Stimulated activated CD8-positive, alpha-beta memory T cell treated with anti-CD3 and anti-CD28 coated beads, Interleukin-2, amount 100 ng/mL, for 1 hour (primary cell): ENCODE data around the gene CCDC178.
"Not testable (repeated sequence)": the region's sequence is repeated elsewhere in the genome, so short reads cannot be mapped to it uniquely, and the experiment has no call there.

ENCODE experiments used
- DNase-seq, 2 donors: peaks; one replicate each; pipeline ENCODE4 v3.0.0-alpha.2; 2020; ENCODE audit warnings: low read depth in 2 of 2

The CCDC178 gene

GRCh38 chr18:33210575-33211189, 229.8 kb downstream of the CCDC178 start:
- no peak for DNase-seq

- no peak for DNase-seq
Observed at GRCh38 chr18:33205777-33206176, 234.7 kb downstream of the CCDC178 start.

- no peak for DNase-seq
Observed at GRCh38 chr18:33201509-33201926, 239.0 kb downstream of the CCDC178 start.

GRCh38 chr18:33195795-33196194, 244.7 kb downstream of the CCDC178 start:
- DNase-seq: no peak

GRCh38 chr18:33194793-33195192, 245.7 kb downstream of the CCDC178 start:
- DNase-seq: no peak

GRCh38 chr18:33184958-33185357, 255.6 kb downstream of the CCDC178 start:
- no peak for DNase-seq

- DNase-seq: no peak
Observed at GRCh38 chr18:33184175-33184574, 256.3 kb downstream of the CCDC178 start.

GRCh38 chr18:33183136-33183535, 257.4 kb downstream of the CCDC178 start:
- DNase-seq: no peak

GRCh38 chr18:33181016-33181415, 259.5 kb downstream of the CCDC178 start:
- DNase-seq: no peak

GRCh38 chr18:33169218-33169617, 271.3 kb downstream of the CCDC178 start:
- no peak for DNase-seq

GRCh38 chr18:33164121-33164520, 276.4 kb downstream of the CCDC178 start:
- DNase-seq: not testable (repeated sequence)

- no peak for DNase-seq
Observed at GRCh38 chr18:33161131-33161530, 279.4 kb downstream of the CCDC178 start.

GRCh38 chr18:33159151-33159550, 281.4 kb downstream of the CCDC178 start:
- DNase-seq: no peak

- no peak for DNase-seq
Observed at GRCh38 chr18:33157893-33158292, 282.6 kb downstream of the CCDC178 start.

- no peak for DNase-seq
Observed at GRCh38 chr18:33156906-33157470, 283.5 kb downstream of the CCDC178 start.

- no peak for DNase-seq
Observed at GRCh38 chr18:33154049-33154448, 286.5 kb downstream of the CCDC178 start.

GRCh38 chr18:33152376-33152775, 288.1 kb downstream of the CCDC178 start:
- no peak for DNase-seq

GRCh38 chr18:33147811-33148210, 292.7 kb downstream of the CCDC178 start:
- DNase-seq: not testable (repeated sequence)

- no peak for DNase-seq
Observed at GRCh38 chr18:33146014-33146413, 294.5 kb downstream of the CCDC178 start.

GRCh38 chr18:33135951-33136660, 304.4 kb downstream of the CCDC178 start:
- DNase-seq: no peak

- DNase-seq: no peak
Observed at GRCh38 chr18:33132657-33133056, 307.9 kb downstream of the CCDC178 start.

GRCh38 chr18:33128581-33128980, 311.9 kb downstream of the CCDC178 start:
- no peak for DNase-seq

GRCh38 chr18:33123862-33124518, 316.5 kb downstream of the CCDC178 start:
- no peak for DNase-seq
